Activated CD4-positive, alpha-beta T cell treated with anti-CD3 and anti-CD28 coated beads, Interleukin-2, amount 10 ng/mL, durations not matched to agents 7 days and 5 days (primary cell): ENCODE data around the gene RAD51C. TPM values are rescaled to one million over a fixed set of nuclear protein-coding genes. Genes with fewer than 3 reads are reported as not detected.
"Not testable (repeated sequence)": the region's sequence is repeated elsewhere in the genome, so short reads cannot be mapped to it uniquely, and the experiment has no call there.

Experiments used
- CTCF ChIA-PET: fragments of 350-600 bp; sonication (Branson Sonifier 250); formaldehyde crosslinking; loops from one replicate; lab custom pipeline; 2021; ENCODE audit warnings: antibody characterized with exemption; lab: Charles Lee
- POLR2A ChIA-PET: fragments of 350-600 bp; sonication (Branson Sonifier 250); formaldehyde crosslinking; loops from one replicate; lab custom pipeline; 2021; ENCODE audit warnings: antibody characterized with exemption; lab: Charles Lee
- DNase-seq: peaks from one replicate; pipeline ENCODE4 v3.0.0-alpha.2; 2020
- H3K27ac Mint-ChIP-seq: one replicate; pipeline ENCODE4 v1.8.0; 2021; ENCODE audit warnings: mild to moderate bottlenecking, moderate library complexity, mixed read lengths
- H3K27me3 Mint-ChIP-seq: one replicate; pipeline ENCODE4 v1.8.0; 2021; ENCODE audit warnings: mixed read lengths
- H3K36me3 Mint-ChIP-seq: one replicate; pipeline ENCODE4 v1.8.0; 2021; ENCODE audit warnings: low read depth, mixed read lengths
- H3K4me1 Mint-ChIP-seq: one replicate; pipeline ENCODE4 v1.8.0; 2021; ENCODE audit warnings: mixed read lengths
- H3K4me3 Mint-ChIP-seq: one replicate; pipeline ENCODE4 v1.8.0; 2021; ENCODE audit warnings: mild to moderate bottlenecking, moderate library complexity, mixed read lengths
- H3K9me3 Mint-ChIP-seq: one replicate; pipeline ENCODE4 v1.8.0; 2021; ENCODE audit warnings: mixed read lengths
- total RNA-seq, 2 experiments: library from RNA; stranded (reverse); gene quantifications; one replicate each; pipeline ENCODE4 v1.2.3, GENCODE V29; 2021

The RAD51C gene
- total RNA-seq, 2 experiments from 2014 or later: 62.7 to 65.8 TPM

DNA sequence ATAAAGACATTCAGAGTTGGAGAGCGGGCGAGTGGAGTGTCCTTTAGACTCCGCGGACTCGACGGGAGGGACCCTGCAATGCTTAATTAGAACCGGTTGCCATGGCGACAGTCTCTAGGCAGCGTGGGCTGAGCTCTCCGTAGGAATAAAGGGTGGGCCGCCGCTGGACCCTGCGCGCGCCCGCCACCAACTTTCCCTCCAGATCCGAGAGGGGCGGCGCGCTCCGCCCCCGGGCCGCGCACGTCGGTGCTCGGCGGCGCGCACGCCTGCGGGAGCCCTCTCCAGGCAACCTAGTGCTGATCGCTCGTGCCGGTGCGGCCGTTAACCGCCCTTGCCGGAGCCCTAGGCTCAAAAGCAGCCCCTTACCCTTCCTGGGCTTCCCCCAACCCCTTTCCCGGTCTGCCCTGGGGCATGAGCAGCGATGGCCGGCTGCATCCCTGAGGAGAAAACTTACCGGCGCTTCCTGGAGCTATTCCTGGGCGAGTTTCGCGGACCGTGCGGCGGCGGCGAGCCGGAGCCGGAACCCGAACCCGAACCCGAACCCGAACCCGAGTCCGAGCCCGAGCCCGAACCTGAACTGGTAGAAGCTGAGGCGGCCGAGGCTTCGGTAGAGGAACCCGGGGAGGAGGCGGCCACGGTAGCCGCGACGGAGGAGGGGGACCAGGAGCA is 63.3 kb downstream of the RAD51C start, which contains the start of gene PPM1E:
Gene PPM1E (plus strand): TSS at position 278 of the 669 bp plus-strand sequence.
- Mint-ChIP-seq H3K36me3 (peaks cover 2% of the 10 kb centered on the region), H3K4me1 (peaks cover 11% of the 10 kb centered on the region), H3K27ac (no peak within 1 kb of the TSS), H3K4me3 (peak within 1 kb of the TSS; percentile 79), H3K9me3 (no peaks in the 10 kb centered on the region), H3K27me3 (peaks cover 73% of the 10 kb centered on the region)
- CTCF ChIA-PET: interaction anchor here (2.3 kb wide), 1 partner anchor 10 kb away, joined by 7 read pairs; no protein-coding TSS in a partner anchor
- POLR2A ChIA-PET: no interaction called here
- peak; percentile 51 for DNase-seq

- Mint-ChIP-seq H3K27me3 (peaks cover 75% of the 10 kb centered on the region), H3K36me3 (peaks cover 2% of the 10 kb centered on the region), H3K9me3 (no peaks in the 10 kb centered on the region), H3K27ac (no peak overlapping the region), H3K4me1 (peaks cover 11% of the 10 kb centered on the region), H3K4me3 (peak overlapping the region; percentile 79)
- ChIA-PET CTCF (interaction anchor here (2.3 kb wide), 1 partner anchor 10 kb away, joined by 7 read pairs; no protein-coding TSS in a partner anchor), POLR2A (interaction anchor here (0.5 to 0.6 kb wide), 2 partner anchors 10 to 124 kb away, joined by 3 read pairs; no protein-coding TSS in a partner anchor)
- DNase-seq: no peak
These were observed 64.1 kb downstream of the RAD51C start for GRCh38 chr17:58756246-58757161.

GRCh38 chr17:58757162-58757613 is 64.8 kb downstream of the RAD51C start:
- Mint-ChIP-seq H3K36me3 (peaks cover 2% of the 10 kb centered on the region), H3K27ac (no peak overlapping the region), H3K4me3 (peak overlapping the region; percentile 79), H3K4me1 (peaks cover 11% of the 10 kb centered on the region), H3K27me3 (peaks cover 76% of the 10 kb centered on the region), H3K9me3 (no peaks in the 10 kb centered on the region)
- DNase-seq: no peak
- POLR2A ChIA-PET: interaction anchor here (0.5 kb wide), 1 partner anchor 125 kb away, joined by 3 read pairs; no protein-coding TSS in a partner anchor
- CTCF ChIA-PET: interaction anchor here (0.6 to 2.3 kb wide), 2 partner anchors 11 to 148 kb away, joined by 3 to 7 read pairs; no protein-coding TSS in a partner anchor

GRCh38 chr17:58758890-58759289 is 66.5 kb downstream of the RAD51C start:
- peaks cover 11% of the 10 kb centered on the region for H3K4me1 Mint-ChIP-seq
- no peak overlapping the region for H3K4me3 Mint-ChIP-seq
- peaks cover 73% of the 10 kb centered on the region for H3K27me3 Mint-ChIP-seq
- no peaks in the 10 kb centered on the region for H3K9me3 Mint-ChIP-seq
- peaks cover 2% of the 10 kb centered on the region for H3K36me3 Mint-ChIP-seq
- CTCF ChIA-PET: no interaction called here
- POLR2A ChIA-PET: no interaction called here
- H3K27ac Mint-ChIP-seq: no peak overlapping the region
- DNase-seq: no peak

DNA sequence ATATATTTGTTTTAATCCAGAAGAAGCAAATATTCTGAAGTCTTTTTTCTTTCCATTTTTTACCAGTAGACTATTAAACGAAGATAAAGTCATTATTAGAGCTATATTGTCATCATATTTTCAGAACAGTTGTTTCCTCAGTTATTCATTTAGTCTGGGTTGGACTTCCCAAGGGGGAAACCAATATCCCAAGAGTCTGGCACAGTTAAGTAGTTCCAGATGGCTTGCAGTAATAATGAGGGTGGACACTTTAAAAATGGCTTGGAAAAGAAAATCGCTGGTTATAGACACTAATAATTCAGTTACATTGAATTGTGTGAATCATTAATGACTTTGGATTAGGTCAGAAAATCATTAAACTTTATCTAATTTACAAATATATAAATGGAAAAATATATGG is 67.1 kb downstream of the RAD51C start:
- DNase-seq: no peak
- no peak overlapping the region for H3K27ac Mint-ChIP-seq
- CTCF ChIA-PET: no interaction called here
- peaks cover 71% of the 10 kb centered on the region for H3K27me3 Mint-ChIP-seq
- POLR2A ChIA-PET: no interaction called here
- H3K4me3 Mint-ChIP-seq: no peak overlapping the region
- H3K9me3 Mint-ChIP-seq: no peaks in the 10 kb centered on the region
- peaks cover 11% of the 10 kb centered on the region for H3K4me1 Mint-ChIP-seq
- peaks cover 2% of the 10 kb centered on the region for H3K36me3 Mint-ChIP-seq

DNA sequence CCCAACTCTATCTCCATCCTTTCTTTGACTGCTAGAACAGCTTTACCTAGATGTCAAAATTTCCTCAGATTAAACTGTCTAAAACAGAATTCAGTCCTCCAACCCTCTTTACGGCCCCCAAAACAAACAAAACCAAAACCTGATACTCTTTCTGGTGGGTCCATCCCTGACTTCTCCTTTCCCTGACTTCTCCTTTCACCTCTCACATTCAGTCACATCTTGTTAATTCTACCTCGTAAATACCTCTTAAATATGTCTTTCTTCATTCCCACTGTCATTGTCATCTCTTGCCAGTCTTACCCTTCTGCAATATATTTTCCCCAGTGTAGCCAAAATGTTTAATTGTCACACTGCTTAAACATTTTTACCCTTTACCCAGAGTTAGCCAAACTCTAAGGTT is 67.8 kb downstream of the RAD51C start:
- ChIA-PET CTCF (no interaction called here), POLR2A (no interaction called here)
- Mint-ChIP-seq H3K36me3 (peaks cover 2% of the 10 kb centered on the region), H3K4me1 (peaks cover 7% of the 10 kb centered on the region), H3K27me3 (peaks cover 64% of the 10 kb centered on the region), H3K4me3 (no peak overlapping the region), H3K27ac (no peak overlapping the region), H3K9me3 (no peaks in the 10 kb centered on the region)
- no peak for DNase-seq

GRCh38 chr17:58763263-58763662 is 70.9 kb downstream of the RAD51C start:
- Mint-ChIP-seq H3K27ac (no peak overlapping the region), H3K9me3 (no peaks in the 10 kb centered on the region), H3K4me3 (no peak overlapping the region), H3K36me3 (no peaks in the 10 kb centered on the region), H3K27me3 (peaks cover 47% of the 10 kb centered on the region), H3K4me1 (no peaks in the 10 kb centered on the region)
- no peak for DNase-seq
- ChIA-PET POLR2A (no interaction called here), CTCF (no interaction called here)

DNA sequence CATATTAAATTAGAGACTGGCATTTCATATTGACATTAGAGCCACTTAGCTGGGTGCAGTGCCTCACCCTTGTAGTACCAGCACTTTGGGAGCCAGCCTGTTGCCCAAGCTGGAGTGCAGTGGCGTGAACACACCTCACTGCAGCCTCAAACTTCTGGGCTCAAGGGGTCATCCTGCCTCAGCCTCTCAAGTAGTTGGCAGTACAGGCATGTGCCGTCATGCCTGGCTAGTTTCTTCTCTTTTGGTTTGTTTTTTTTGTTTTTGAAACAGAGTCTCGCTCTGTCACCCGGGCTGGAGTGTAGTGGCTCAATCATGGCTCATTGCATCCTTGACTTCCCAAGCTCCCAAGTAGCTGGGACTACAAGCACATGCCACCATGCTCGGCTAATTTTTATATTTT is 72.0 kb downstream of the RAD51C start:
- CTCF ChIA-PET: no interaction called here
- Mint-ChIP-seq H3K27ac (no peak overlapping the region), H3K9me3 (no peaks in the 10 kb centered on the region), H3K4me1 (no peaks in the 10 kb centered on the region), H3K27me3 (peaks cover 37% of the 10 kb centered on the region), H3K36me3 (no peaks in the 10 kb centered on the region), H3K4me3 (no peak overlapping the region)
- DNase-seq: no peak
- POLR2A ChIA-PET: no interaction called here

- H3K9me3 Mint-ChIP-seq, CTCF ChIA-PET, POLR2A ChIA-PET: not testable (repeated sequence)
These were observed 86.1 kb downstream of the RAD51C start for GRCh38 chr17:58778482-58778881.

GRCh38 chr17:58779446-58779845 is 87.0 kb downstream of the RAD51C start:
- POLR2A ChIA-PET: no interaction called here
- H3K4me3 Mint-ChIP-seq: no peak overlapping the region

More at GRCh38 chr17:58778482-58778881, 86.1 kb downstream of the RAD51C start:
- H3K36me3 Mint-ChIP-seq, H3K4me1 Mint-ChIP-seq, DNase-seq, H3K27ac Mint-ChIP-seq, H3K4me3 Mint-ChIP-seq: not testable (repeated sequence)
- H3K27me3 Mint-ChIP-seq: peaks cover 13% of the 10 kb centered on the region

DNA sequence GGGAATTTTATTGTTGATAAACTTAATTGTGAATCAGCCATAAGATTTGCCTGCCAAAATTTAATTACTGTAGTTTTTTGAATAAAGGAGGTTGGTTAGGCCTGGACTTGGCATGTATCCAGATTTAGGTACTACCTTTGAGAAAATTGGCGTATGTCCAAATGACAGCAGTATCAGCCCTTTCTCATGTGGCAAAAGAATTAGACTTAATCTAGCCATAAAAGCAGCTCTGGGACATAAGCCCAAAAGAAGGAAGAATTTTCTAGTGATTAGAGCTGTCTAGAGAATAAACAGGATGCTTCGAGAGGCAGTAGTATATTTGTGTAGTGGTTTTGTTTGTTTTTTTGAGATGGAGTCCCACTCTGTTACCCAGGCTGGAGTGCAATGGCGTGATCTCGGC is 91.0 kb downstream of the RAD51C start:
- DNase-seq: no peak
- no peaks in the 10 kb centered on the region for H3K36me3 Mint-ChIP-seq
- H3K27me3 Mint-ChIP-seq: peaks cover 13% of the 10 kb centered on the region
- no peaks in the 10 kb centered on the region for H3K9me3 Mint-ChIP-seq
- POLR2A ChIA-PET: no interaction called here
- H3K27ac Mint-ChIP-seq: no peak overlapping the region
- no peaks in the 10 kb centered on the region for H3K4me1 Mint-ChIP-seq
- CTCF ChIA-PET: no interaction called here
- no peak overlapping the region for H3K4me3 Mint-ChIP-seq

More at GRCh38 chr17:58779446-58779845, 87.0 kb downstream of the RAD51C start:
- H3K4me1 Mint-ChIP-seq: no peaks in the 10 kb centered on the region
- CTCF ChIA-PET: no interaction called here
- peaks cover 9% of the 10 kb centered on the region for H3K27me3 Mint-ChIP-seq
- H3K36me3 Mint-ChIP-seq: no peaks in the 10 kb centered on the region
- no peak for DNase-seq
- no peaks in the 10 kb centered on the region for H3K9me3 Mint-ChIP-seq
- H3K27ac Mint-ChIP-seq: no peak overlapping the region

GRCh38 chr17:58785097-58785496 is 92.7 kb downstream of the RAD51C start:
- CTCF ChIA-PET: no interaction called here
- POLR2A ChIA-PET: no interaction called here
- H3K4me1 Mint-ChIP-seq: no peaks in the 10 kb centered on the region

More at GRCh38 chr17:58785097-58785496, 92.7 kb downstream of the RAD51C start:
- Mint-ChIP-seq H3K27me3 (peaks cover 13% of the 10 kb centered on the region), H3K4me3 (no peak overlapping the region), H3K27ac (no peak overlapping the region), H3K36me3 (no peaks in the 10 kb centered on the region), H3K9me3 (no peaks in the 10 kb centered on the region)
- no peak for DNase-seq
